Heart left ventricle (tissue), 13 donors: ENCODE data around the gene WTAP.

Experiments used
- POLR2A ChIP-seq, 2 donors: fragments of 450-650 bp; IDR thresholded peaks; one replicate each; pipeline ENCODE4 v1.6.1; 2017; ENCODE audit warnings: antibody characterized with exemption in 2 of 2, mild to moderate bottlenecking in 2 of 2, moderate library complexity in 2 of 2
- TF ChIP-seq, protein P1 (sequence below), 12 donors: fragments of 200-600 bp; sonication (generic) in 4 of 12; IDR thresholded peaks; one replicate each; pipeline versions ENCODE4 v1.5.0 to v1.8.0; 2018 to 2022; ENCODE audit warnings: antibody characterized with exemption in 12 of 12, mild to moderate bottlenecking in 5 of 12
- donor health status: ischemic (EF 13 %, LVEDD 7.1; RV severe dilation, severe dysfunction).
- donor health status: DM: no; HTN: yes; CAD: no.
- donor health status: DM: no; HTN: no; CAD: no.
- donor health status: ischemic (EF 25% LVEDD 6.9; RV normal size, moderate dysfunction).
- donor health status: ischemic (EF 25% LVEDD 5.7; RV mildly dilated, moderate dysfunction).
- donor health status: ischemic (EF 35%, LVEDD 5.7; RV mildly dilated, moderate dysfunction).
- donor health status: nonischemic (EF 11% LVEDD 7.7; RV severe dilation, severe dysfunction).
- donor health status: DM: yes; HTN: yes; CAD: no.
- donor health status: PGD.
- donor health status: ischemic (EF 29% LVEDD 5.4; RV normal size, mild dysfunction).
- donor health status: nonischemic (EF 23%, LVEDD 6.1; RV moderate dilation, normal function).

DNA sequence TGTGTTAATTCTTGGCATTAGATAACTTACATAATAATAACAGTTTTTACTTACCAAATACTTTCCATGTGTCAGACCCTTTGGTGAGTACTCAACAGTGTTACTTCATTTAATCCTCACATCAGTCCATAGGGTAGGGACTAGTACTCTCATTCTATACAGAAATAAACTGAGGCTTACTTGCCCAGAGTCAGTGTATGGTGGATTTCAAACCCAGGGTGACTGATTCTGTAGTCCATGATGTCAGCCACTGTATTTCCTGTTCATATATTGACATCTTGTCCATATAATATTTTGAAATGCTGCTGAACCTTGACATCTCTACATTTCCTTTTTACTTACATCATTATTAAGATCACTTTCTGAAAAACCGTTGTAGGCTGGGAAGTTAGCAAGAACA, 70.2 kb downstream of the WTAP start:
- TF ChIP-seq, protein P1, sequence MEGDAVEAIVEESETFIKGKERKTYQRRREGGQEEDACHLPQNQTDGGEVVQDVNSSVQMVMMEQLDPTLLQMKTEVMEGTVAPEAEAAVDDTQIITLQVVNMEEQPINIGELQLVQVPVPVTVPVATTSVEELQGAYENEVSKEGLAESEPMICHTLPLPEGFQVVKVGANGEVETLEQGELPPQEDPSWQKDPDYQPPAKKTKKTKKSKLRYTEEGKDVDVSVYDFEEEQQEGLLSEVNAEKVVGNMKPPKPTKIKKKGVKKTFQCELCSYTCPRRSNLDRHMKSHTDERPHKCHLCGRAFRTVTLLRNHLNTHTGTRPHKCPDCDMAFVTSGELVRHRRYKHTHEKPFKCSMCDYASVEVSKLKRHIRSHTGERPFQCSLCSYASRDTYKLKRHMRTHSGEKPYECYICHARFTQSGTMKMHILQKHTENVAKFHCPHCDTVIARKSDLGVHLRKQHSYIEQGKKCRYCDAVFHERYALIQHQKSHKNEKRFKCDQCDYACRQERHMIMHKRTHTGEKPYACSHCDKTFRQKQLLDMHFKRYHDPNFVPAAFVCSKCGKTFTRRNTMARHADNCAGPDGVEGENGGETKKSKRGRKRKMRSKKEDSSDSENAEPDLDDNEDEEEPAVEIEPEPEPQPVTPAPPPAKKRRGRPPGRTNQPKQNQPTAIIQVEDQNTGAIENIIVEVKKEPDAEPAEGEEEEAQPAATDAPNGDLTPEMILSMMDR (IDR thresholded peaks at IDR 0.05): no peak
- no peak for TF ChIP-seq POLR2A (IDR thresholded peaks at IDR 0.05)
